Placental epithelial cell (primary cell): Measurements from ENCODE around the gene AHSG. TPM values are rescaled to one million over a fixed set of nuclear protein-coding genes. Genes with fewer than 3 reads are reported as not detected.

Experiments used
- small RNA-seq: library from RNA; depleted of rRNA; stranded (forward); fragments of <200 nt; gene quantifications from one replicate; pipeline ENCODE3, GENCODE V24; 2012
- total RNA-seq: library from RNA; depleted of rRNA; stranded (reverse); fragments of >200 nt; gene quantifications from 2 replicates; pipeline ENCODE4 v1.2.3, GENCODE V29; 2012

AHSG gene
- total RNA-seq, result not detected in 2 replicates

GRCh38 chr3:186612721-186613636 lies at the start of gene AHSG:
TSS of gene AHSG (plus strand) at chr3:186613060. CDS start at chr3:186613142, 82 bp downstream.

GRCh38 chr3:186567072-186567921 lies 45.6 kb upstream of the AHSG start, which contains the start of gene TBCCD1:
TSS of gene TBCCD1 (minus strand) at chr3:186567339. CDS start at chr3:186564329, 3,010 bp downstream.

GRCh38 chr3:186570096-186570940 lies 42.5 kb upstream of the AHSG start, which contains the start of gene DNAJB11:
TSS of gene DNAJB11 (plus strand) at chr3:186570720. CDS start at chr3:186570898, 178 bp downstream.

GRCh38 chr3:186639778-186640472 lies 27.1 kb downstream of the AHSG start, which contains the start of gene FETUB:
TSS of gene FETUB (plus strand) at chr3:186640399. CDS start at chr3:186640461, 62 bp downstream.

GRCh38 chr3:186665625-186666188 lies 52.8 kb downstream of the AHSG start, which contains the start of gene HRG:
TSS of gene HRG (plus strand) at chr3:186666014. CDS start at chr3:186666032, 18 bp downstream.

Small RNAs within 50 kb of the gene (small RNA-seq; reads per million reads assigned to genes)
- not detected for gene RF00017

Other genes starting within 250 kb of the AHSG start
- 1.3 and 1.6 TPM in 2 replicates for gene CRYGS, start 68.7 kb upstream of the AHSG start, total RNA-seq
- 12.2 and 16.4 TPM in 2 replicates for gene TBCCD1, start 45.7 kb upstream of the AHSG start, total RNA-seq
- 21.2 and 54.3 TPM in 2 replicates for gene DNAJB11, start 42.3 kb upstream of the AHSG start, total RNA-seq
- 0.22 TPM in 1 of 2 replicates, not detected in the other for gene FETUB, start 27.3 kb downstream of the AHSG start, total RNA-seq
- gene HRG, start 53.0 kb downstream of the AHSG start, total RNA-seq, result not detected in 2 replicates
- not detected in 2 replicates for gene KNG1, start 104.3 kb downstream of the AHSG start, total RNA-seq
- 463 and 688 TPM in 2 replicates for gene EIF4A2, start 170.5 kb downstream of the AHSG start, total RNA-seq
- gene RFC4, start 193.4 kb downstream of the AHSG start, total RNA-seq, result 15.7 and 17.0 TPM in 2 replicates
- not detected in 2 replicates for gene ADIPOQ, start 229.7 kb downstream of the AHSG start, total RNA-seq